Activated T-helper 1 cell treated with anti-CD3 and anti-CD28 coated beads, Interleukin-12 subunit alpha, Interleukin-12 subunit beta, Interleukin-2, Interleukin-4 antibody, amounts not matched to agents 30 ng/mL and 10 ng/mL and 1 ng/mL, durations not matched to agents 14 hours and 24 hours and 36 hours (primary cell): Measurements from ENCODE around the gene CADPS2. TPM values are rescaled to one million over a fixed set of nuclear protein-coding genes. Genes with fewer than 3 reads are reported as not detected.

ENCODE experiments used
- DNase-seq: peaks from one replicate; pipeline ENCODE4 v3.0.0; 2021; ENCODE audit warnings: low spot score
- H3K27ac Mint-ChIP-seq: one replicate; pipeline ENCODE4 v1.8.0; 2021; ENCODE audit warnings: mild to moderate bottlenecking, mixed read lengths
- H3K27me3 Mint-ChIP-seq: one replicate; pipeline ENCODE4 v1.8.0; 2022; ENCODE audit warnings: mild to moderate bottlenecking, moderate library complexity, mixed read lengths; ENCODE audit not compliant: insufficient read depth
- H3K36me3 Mint-ChIP-seq: one replicate; pipeline ENCODE4 v1.8.0; 2021; ENCODE audit warnings: low read depth, mixed read lengths
- H3K4me1 Mint-ChIP-seq: one replicate; pipeline ENCODE4 v1.8.0; 2021; ENCODE audit warnings: low read depth, mixed read lengths
- H3K4me3 Mint-ChIP-seq: one replicate; pipeline ENCODE4 v1.8.0; 2021; ENCODE audit warnings: mild to moderate bottlenecking, moderate library complexity, mixed read lengths
- H3K9me3 Mint-ChIP-seq: one replicate; pipeline ENCODE4 v1.8.0; 2021; ENCODE audit warnings: mixed read lengths
- intact Hi-C: fragments of 100-400 bp; cut with micrococcal nuclease; formaldehyde crosslinking; loops from one replicate; pipeline ENCODE4 v1.15.1; 2024
- total RNA-seq: library from RNA; stranded (reverse); gene quantifications from 2 replicates; pipeline ENCODE4 v1.2.3, GENCODE V29; 2022

Gene CADPS2
- total RNA-seq, 1 donor from 2014 or later: not detected

DNA sequence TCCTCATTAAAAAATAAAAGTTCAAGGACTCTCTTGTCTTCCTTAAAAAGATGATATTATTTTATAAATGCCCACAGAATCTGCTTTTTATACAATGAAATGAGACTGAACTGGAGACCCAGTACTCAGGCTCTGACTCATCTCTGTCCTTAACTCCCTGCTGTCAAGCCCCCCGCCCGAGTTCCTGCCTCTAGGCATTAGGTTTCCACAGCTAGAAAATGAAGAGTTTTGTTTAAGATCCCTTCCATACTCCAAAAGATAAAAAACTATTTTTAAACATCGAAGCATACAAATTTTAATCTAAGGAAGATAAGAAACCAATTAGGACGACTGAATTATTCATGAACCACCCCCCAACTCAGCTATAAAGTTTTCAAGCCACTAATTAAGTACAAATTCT lies 484.0 kb downstream of the CADPS2 start:
- H3K27me3 Mint-ChIP-seq: no peaks in the 10 kb centered on the region

GRCh38 chr7:122397381-122397780 lies 488.9 kb downstream of the CADPS2 start:
- H3K27ac Mint-ChIP-seq: no peak overlapping the region
- DNase-seq: no peak
- no peaks in the 10 kb centered on the region for H3K9me3 Mint-ChIP-seq
- H3K4me1 Mint-ChIP-seq: no peaks in the 10 kb centered on the region
- H3K27me3 Mint-ChIP-seq: no peaks in the 10 kb centered on the region
- H3K4me3 Mint-ChIP-seq: no peak overlapping the region
- no peaks in the 10 kb centered on the region for H3K36me3 Mint-ChIP-seq
- intact Hi-C loops: no loop called here

More for the DNA sequence above, 484.0 kb downstream of the CADPS2 start:
- DNase-seq: no peak
- H3K36me3 Mint-ChIP-seq: no peaks in the 10 kb centered on the region
- no peak overlapping the region for H3K27ac Mint-ChIP-seq
- no peak overlapping the region for H3K4me3 Mint-ChIP-seq
- intact Hi-C loops: no loop called here
- no peaks in the 10 kb centered on the region for H3K9me3 Mint-ChIP-seq
- no peaks in the 10 kb centered on the region for H3K4me1 Mint-ChIP-seq

DNA sequence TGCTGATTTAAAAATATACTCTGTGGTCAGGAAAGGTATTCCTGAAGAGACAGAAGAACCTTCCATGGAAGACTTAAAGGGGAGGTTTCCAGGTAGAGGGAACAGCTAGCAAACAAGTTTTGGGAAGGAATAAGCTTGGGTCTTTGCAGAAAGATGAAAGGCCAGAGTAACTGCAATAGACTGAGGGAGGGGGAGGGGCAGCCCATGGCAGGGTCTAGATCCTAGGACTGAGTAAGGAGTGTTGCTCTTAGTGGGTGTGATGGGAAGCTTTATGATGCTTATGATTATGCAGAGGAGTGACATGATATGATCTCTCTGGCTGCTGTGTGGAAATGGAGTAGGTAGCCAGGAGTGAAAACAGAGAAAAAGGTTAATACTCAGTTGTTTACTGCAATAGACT lies 491.7 kb downstream of the CADPS2 start:
- intact Hi-C loops: no loop called here
- H3K9me3 Mint-ChIP-seq: no peaks in the 10 kb centered on the region
- no peaks in the 10 kb centered on the region for H3K27me3 Mint-ChIP-seq
- H3K36me3 Mint-ChIP-seq: no peaks in the 10 kb centered on the region
- no peak overlapping the region for H3K4me3 Mint-ChIP-seq
- no peaks in the 10 kb centered on the region for H3K4me1 Mint-ChIP-seq
- DNase-seq: no peak
- no peak overlapping the region for H3K27ac Mint-ChIP-seq

DNA sequence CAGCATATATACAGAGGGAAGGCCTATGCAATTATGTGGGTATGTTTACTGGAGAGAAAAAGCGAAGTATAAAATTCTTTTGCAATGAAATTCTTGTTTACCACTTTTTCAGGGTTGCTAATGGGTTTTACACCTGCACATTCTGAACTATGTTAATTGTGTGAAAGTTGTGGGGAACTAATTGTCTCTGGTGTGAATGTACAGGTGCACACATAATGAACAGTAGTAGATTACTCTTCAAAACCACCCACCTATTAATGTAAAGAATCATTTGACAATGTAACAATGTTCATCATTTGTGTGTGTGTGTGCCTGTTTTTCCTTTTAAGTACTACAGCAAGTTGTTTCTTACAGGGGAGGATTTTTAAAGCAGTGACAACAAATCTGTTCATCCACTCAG lies 501.7 kb downstream of the CADPS2 start:
- Mint-ChIP-seq H3K4me3 (no peak overlapping the region), H3K36me3 (no peaks in the 10 kb centered on the region), H3K27ac (no peak overlapping the region), H3K4me1 (no peaks in the 10 kb centered on the region), H3K27me3 (no peaks in the 10 kb centered on the region), H3K9me3 (no peaks in the 10 kb centered on the region)
- DNase-seq: no peak
- intact Hi-C loops: no loop called here

- no peak overlapping the region for H3K4me3 Mint-ChIP-seq
- intact Hi-C loops: no loop called here
- no peaks in the 10 kb centered on the region for H3K4me1 Mint-ChIP-seq
- no peaks in the 10 kb centered on the region for H3K9me3 Mint-ChIP-seq
- no peaks in the 10 kb centered on the region for H3K36me3 Mint-ChIP-seq
- no peaks in the 10 kb centered on the region for H3K27me3 Mint-ChIP-seq
- no peak for DNase-seq
- H3K27ac Mint-ChIP-seq: no peak overlapping the region
These were observed 502.3 kb downstream of the CADPS2 start for GRCh38 chr7:122383934-122384333.

DNA sequence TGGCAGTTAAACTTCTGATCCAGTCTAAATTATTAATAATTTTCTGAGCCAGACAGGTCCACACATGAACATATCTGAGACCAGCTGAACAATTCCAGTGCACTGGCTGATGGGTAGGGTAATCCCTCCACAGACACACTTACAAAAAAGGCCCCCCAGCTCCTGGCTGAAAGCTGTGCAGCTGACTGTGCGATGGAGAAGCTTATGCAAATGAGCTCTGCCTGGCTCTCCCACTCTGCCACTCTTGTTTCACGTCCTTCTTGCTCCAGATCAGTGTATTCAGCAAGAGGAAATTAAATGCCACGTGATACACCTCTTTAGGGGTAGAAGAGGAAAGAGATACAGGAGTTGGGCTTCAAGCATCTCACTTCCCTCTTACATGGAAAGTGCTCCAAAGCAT lies 505.3 kb downstream of the CADPS2 start:
- H3K4me1 Mint-ChIP-seq: no peaks in the 10 kb centered on the region
- H3K27me3 Mint-ChIP-seq: no peaks in the 10 kb centered on the region
- no peak overlapping the region for H3K27ac Mint-ChIP-seq
- no peak for DNase-seq
- no peak overlapping the region for H3K4me3 Mint-ChIP-seq
- H3K36me3 Mint-ChIP-seq: no peaks in the 10 kb centered on the region
- H3K9me3 Mint-ChIP-seq: no peaks in the 10 kb centered on the region
- intact Hi-C loops: no loop called here

GRCh38 chr7:122379491-122379890 lies 506.8 kb downstream of the CADPS2 start:
- no peak for DNase-seq
- H3K27ac Mint-ChIP-seq: no peak overlapping the region
- H3K4me3 Mint-ChIP-seq: no peak overlapping the region
- H3K36me3 Mint-ChIP-seq: no peaks in the 10 kb centered on the region
- intact Hi-C loops: no loop called here
- no peaks in the 10 kb centered on the region for H3K9me3 Mint-ChIP-seq
- H3K27me3 Mint-ChIP-seq: no peaks in the 10 kb centered on the region
- H3K4me1 Mint-ChIP-seq: no peaks in the 10 kb centered on the region

- intact Hi-C loops: no loop called here
- no peaks in the 10 kb centered on the region for H3K9me3 Mint-ChIP-seq
- no peaks in the 10 kb centered on the region for H3K36me3 Mint-ChIP-seq
- DNase-seq: no peak
- H3K4me1 Mint-ChIP-seq: no peaks in the 10 kb centered on the region
- H3K4me3 Mint-ChIP-seq: no peak overlapping the region
- H3K27me3 Mint-ChIP-seq: no peaks in the 10 kb centered on the region
- no peak overlapping the region for H3K27ac Mint-ChIP-seq
These were observed 516.5 kb downstream of the CADPS2 start for GRCh38 chr7:122369756-122370155.

DNA sequence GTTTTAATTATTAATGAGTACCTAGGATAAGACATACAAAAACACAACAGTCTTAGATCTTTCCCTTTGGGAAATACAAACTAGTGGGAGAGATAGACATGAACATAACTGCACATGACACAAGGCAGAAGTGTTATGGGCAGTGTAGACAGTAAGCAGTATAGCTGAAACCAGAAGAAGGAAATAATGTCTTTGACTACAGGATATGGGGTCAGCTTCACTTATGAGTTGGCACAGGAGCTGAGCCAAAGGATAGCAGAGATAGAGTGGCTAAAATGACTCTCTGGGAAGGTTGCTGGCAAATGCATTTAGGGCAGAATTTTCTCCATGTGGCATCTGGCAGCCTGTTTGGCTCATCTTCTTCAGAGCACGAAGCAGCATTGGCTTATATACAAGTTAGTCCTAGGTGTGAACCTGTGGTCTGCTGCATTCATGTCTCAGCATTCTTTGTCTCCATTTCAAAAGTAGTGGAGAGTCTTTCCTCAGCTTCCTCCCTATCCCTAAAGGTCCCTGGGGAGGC lies 521.4 kb downstream of the CADPS2 start:
- H3K27me3 Mint-ChIP-seq: no peaks in the 10 kb centered on the region
- H3K36me3 Mint-ChIP-seq: no peaks in the 10 kb centered on the region
- no peak for DNase-seq
- no peak overlapping the region for H3K4me3 Mint-ChIP-seq
- no peaks in the 10 kb centered on the region for H3K9me3 Mint-ChIP-seq
- intact Hi-C loops: no loop called here
- H3K27ac Mint-ChIP-seq: no peak overlapping the region
- H3K4me1 Mint-ChIP-seq: no peaks in the 10 kb centered on the region

- Mint-ChIP-seq H3K27ac (no peak overlapping the region), H3K4me3 (no peak overlapping the region), H3K4me1 (no peaks in the 10 kb centered on the region), H3K27me3 (no peaks in the 10 kb centered on the region), H3K9me3 (no peaks in the 10 kb centered on the region), H3K36me3 (no peaks in the 10 kb centered on the region)
- intact Hi-C loops: no loop called here
- DNase-seq: no peak
These were observed 523.1 kb downstream of the CADPS2 start for GRCh38 chr7:122363144-122363543.

GRCh38 chr7:122362473-122362872 lies 523.8 kb downstream of the CADPS2 start:
- H3K27me3 Mint-ChIP-seq: no peaks in the 10 kb centered on the region
- no peak overlapping the region for H3K27ac Mint-ChIP-seq
- intact Hi-C loops: no loop called here
- no peaks in the 10 kb centered on the region for H3K4me1 Mint-ChIP-seq
- H3K36me3 Mint-ChIP-seq: no peaks in the 10 kb centered on the region
- DNase-seq: no peak
- no peaks in the 10 kb centered on the region for H3K9me3 Mint-ChIP-seq
- H3K4me3 Mint-ChIP-seq: no peak overlapping the region

GRCh38 chr7:122354656-122355055 lies 531.6 kb downstream of the CADPS2 start:
- no peak for DNase-seq
- intact Hi-C loops: no loop called here
- Mint-ChIP-seq H3K4me3 (no peak overlapping the region), H3K27ac (no peak overlapping the region), H3K4me1 (no peaks in the 10 kb centered on the region), H3K9me3 (no peaks in the 10 kb centered on the region), H3K27me3 (no peaks in the 10 kb centered on the region), H3K36me3 (no peaks in the 10 kb centered on the region)

DNA sequence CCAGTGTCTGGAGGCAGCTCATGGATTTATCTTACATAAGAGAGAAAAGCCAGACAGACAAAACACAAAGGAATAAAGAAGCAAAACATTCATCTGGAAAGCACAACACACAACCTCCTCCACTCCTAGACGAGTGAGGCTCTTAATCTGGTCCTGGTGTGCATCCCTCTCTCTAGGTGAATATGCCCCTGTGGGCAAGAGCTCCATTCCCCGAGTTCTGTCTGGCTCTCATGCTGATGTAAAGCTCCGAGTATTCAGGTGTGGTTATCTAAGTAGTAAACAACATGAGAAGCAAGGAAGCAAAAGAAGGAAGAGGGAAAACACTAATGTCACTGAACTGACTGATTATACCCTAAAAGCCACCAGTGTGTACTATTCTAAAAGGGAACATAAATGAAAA lies 533.8 kb downstream of the CADPS2 start:
- H3K4me1 Mint-ChIP-seq: no peaks in the 10 kb centered on the region
- no peak overlapping the region for H3K4me3 Mint-ChIP-seq

DNA sequence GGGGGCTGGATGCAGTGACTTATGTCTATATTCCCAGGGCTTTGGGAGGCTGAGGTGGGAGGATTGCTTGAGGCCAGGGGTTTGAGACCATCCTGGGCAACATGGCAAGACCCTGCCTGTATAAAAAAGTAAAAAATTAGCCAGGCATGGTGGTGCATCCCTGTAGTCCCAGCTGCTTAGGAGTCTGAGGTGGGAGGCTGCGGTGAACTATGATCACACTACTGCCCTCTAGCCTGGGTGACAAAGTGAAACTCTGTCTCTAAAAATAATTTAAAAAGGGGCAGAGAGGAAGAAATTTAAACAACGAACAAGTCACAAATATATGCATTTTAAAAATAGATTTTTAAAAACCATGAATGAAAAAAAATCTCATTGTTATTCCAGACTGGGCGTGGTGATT lies 535.6 kb downstream of the CADPS2 start:
- no peaks in the 10 kb centered on the region for H3K9me3 Mint-ChIP-seq
- H3K4me3 Mint-ChIP-seq: no peak overlapping the region
- H3K27me3 Mint-ChIP-seq: no peaks in the 10 kb centered on the region
- DNase-seq: no peak
- H3K27ac Mint-ChIP-seq: no peak overlapping the region
- H3K4me1 Mint-ChIP-seq: no peaks in the 10 kb centered on the region
- H3K36me3 Mint-ChIP-seq: no peaks in the 10 kb centered on the region
- intact Hi-C loops: no loop called here

More for the DNA sequence above, 533.8 kb downstream of the CADPS2 start:
- intact Hi-C loops: no loop called here
- no peaks in the 10 kb centered on the region for H3K27me3 Mint-ChIP-seq
- no peaks in the 10 kb centered on the region for H3K36me3 Mint-ChIP-seq
- DNase-seq: no peak
- H3K27ac Mint-ChIP-seq: no peak overlapping the region
- H3K9me3 Mint-ChIP-seq: no peaks in the 10 kb centered on the region
